ENCODE measurements around the gene PYCR2.
"Not testable (repeated sequence)": the region's sequence is repeated elsewhere in the genome, so short reads cannot be mapped to it uniquely, and the experiment has no call there.

Gene PYCR2

DNA sequence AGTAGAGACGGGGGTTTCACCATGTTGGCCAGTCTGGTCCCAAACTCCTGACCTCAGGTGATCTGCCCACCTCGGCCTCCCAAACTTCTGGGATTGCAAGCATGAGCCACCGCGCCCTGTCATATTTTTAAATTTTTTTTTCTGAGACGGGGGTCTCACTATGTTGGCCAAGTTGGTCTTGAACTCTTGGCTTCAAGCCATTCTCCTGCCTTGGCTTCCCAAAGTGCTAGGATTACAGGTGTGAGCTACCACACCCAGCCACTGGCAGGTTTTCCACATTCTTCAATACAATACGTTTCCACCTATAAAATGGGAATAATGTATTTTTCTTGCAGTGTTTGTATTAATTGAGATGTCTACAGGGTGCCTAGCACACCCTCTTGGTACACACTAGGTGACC lies 31.7 kb downstream of the PYCR2 start:
- no peak overlapping the region for H3K4me3 ChIP-seq (ENCODE audit: low read depth, low read length)
- DNase-seq (ENCODE audit: low read depth) = no peak
- no peak for TF ChIP-seq POLR2A (IDR thresholded peaks at IDR 0.05; ENCODE audit: extremely low read depth, insufficient read length)
- no peak for TF ChIP-seq MAX (IDR thresholded peaks at IDR 0.05; ENCODE audit: low read depth, low read length)
- TF ChIP-seq MYC (IDR thresholded peaks at IDR 0.05; ENCODE audit: low read depth, low read length) = no peak
- TF ChIP-seq, protein P1, sequence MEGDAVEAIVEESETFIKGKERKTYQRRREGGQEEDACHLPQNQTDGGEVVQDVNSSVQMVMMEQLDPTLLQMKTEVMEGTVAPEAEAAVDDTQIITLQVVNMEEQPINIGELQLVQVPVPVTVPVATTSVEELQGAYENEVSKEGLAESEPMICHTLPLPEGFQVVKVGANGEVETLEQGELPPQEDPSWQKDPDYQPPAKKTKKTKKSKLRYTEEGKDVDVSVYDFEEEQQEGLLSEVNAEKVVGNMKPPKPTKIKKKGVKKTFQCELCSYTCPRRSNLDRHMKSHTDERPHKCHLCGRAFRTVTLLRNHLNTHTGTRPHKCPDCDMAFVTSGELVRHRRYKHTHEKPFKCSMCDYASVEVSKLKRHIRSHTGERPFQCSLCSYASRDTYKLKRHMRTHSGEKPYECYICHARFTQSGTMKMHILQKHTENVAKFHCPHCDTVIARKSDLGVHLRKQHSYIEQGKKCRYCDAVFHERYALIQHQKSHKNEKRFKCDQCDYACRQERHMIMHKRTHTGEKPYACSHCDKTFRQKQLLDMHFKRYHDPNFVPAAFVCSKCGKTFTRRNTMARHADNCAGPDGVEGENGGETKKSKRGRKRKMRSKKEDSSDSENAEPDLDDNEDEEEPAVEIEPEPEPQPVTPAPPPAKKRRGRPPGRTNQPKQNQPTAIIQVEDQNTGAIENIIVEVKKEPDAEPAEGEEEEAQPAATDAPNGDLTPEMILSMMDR (IDR thresholded peaks at IDR 0.05; ENCODE audit: low read depth, low read length) = no peak

- DNase-seq (ENCODE audit: low read depth) = no peak
- H3K4me3 ChIP-seq (ENCODE audit: low read depth, low read length) = no peak overlapping the region
- TF ChIP-seq MAX (IDR thresholded peaks at IDR 0.05; ENCODE audit: low read depth, low read length) (no peak), POLR2A (IDR thresholded peaks at IDR 0.05; ENCODE audit: extremely low read depth, insufficient read length) (no peak), MYC (IDR thresholded peaks at IDR 0.05; ENCODE audit: low read depth, low read length) (no peak)
- TF ChIP-seq, protein P1 (IDR thresholded peaks at IDR 0.05; ENCODE audit: low read depth, low read length) = no peak
These were observed 32.6 kb downstream of the PYCR2 start for GRCh38 chr1:225891229-225891972.

DNA sequence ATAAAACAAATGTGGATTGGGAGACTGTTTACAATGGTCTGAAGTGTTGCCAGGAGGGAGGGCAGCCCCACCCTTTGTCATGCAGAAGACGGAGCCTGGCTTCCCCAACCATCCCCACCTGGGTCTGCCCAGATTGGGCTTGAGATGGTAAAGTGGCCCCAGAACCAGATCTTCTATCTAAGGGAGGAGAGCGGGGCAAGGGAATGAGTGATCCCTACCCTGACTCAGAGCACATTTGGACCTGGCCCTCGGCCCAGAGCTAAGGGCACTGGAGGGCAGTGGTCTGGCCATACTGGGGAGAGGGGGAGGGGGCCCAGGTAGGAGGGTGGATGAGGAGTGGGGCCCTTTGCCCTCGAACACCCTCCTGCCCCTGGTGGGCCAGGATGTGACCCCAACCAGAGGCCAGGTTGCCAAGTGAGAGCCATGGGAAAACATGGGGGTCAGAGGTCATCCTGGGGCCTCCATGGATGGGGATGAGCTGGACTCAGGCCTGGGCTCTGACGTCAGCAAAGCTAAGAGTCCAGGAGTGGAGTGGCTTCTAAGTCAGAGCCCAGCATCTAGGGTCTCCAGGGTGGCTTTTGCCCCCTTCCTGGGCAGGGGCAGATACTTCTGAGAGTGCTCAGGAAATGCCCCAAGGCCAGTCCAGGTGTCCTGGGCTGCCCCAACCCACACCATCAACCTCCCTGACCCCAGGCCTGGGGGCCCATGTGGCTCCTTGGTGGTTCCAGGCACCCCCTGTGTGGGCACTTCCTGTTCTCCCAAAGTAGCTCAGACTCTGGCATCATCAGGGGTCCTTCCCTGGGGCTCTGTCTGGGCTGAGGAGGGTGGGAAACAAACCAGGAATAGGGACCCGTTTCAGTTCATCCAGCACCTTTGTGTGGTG lies 33.5 kb downstream of the PYCR2 start:
- H3K4me3 ChIP-seq (ENCODE audit: low read depth, low read length) = no peak overlapping the region
- TF ChIP-seq MAX (IDR thresholded peaks at IDR 0.05; ENCODE audit: low read depth, low read length) = no peak
- TF ChIP-seq POLR2A (IDR thresholded peaks at IDR 0.05; ENCODE audit: extremely low read depth, insufficient read length) = no peak
- DNase-seq (ENCODE audit: low read depth) = no peak

- no peak for TF ChIP-seq MAX (IDR thresholded peaks at IDR 0.05; ENCODE audit: low read depth, low read length)
- DNase-seq (ENCODE audit: low read depth) = no peak
- no peak overlapping the region for H3K4me3 ChIP-seq (ENCODE audit: low read depth, low read length)
These were observed 34.3 kb downstream of the PYCR2 start for GRCh38 chr1:225889743-225890142.

- H3K4me3 ChIP-seq (ENCODE audit: low read depth, low read length) = no peak within 1 kb of the TSS
- DNase-seq (ENCODE audit: low read depth) = no peak
- no peak for TF ChIP-seq MYC (IDR thresholded peaks at IDR 0.05; ENCODE audit: low read depth, low read length)
- TF ChIP-seq MAX (IDR thresholded peaks at IDR 0.05; ENCODE audit: low read depth, low read length) = no peak
- TF ChIP-seq, protein P1 (IDR thresholded peaks at IDR 0.05; ENCODE audit: low read depth, low read length) = no peak
- no peak for TF ChIP-seq POLR2A (IDR thresholded peaks at IDR 0.05; ENCODE audit: extremely low read depth, insufficient read length)
These were observed 35.0 kb downstream of the PYCR2 start, which contains the start of gene LEFTY1 for GRCh38 chr1:225888898-225889601. LEFTY1 (minus strand) TSS chr1:225889146; CDS start chr1:225889066, 80 bp downstream.

DNA sequence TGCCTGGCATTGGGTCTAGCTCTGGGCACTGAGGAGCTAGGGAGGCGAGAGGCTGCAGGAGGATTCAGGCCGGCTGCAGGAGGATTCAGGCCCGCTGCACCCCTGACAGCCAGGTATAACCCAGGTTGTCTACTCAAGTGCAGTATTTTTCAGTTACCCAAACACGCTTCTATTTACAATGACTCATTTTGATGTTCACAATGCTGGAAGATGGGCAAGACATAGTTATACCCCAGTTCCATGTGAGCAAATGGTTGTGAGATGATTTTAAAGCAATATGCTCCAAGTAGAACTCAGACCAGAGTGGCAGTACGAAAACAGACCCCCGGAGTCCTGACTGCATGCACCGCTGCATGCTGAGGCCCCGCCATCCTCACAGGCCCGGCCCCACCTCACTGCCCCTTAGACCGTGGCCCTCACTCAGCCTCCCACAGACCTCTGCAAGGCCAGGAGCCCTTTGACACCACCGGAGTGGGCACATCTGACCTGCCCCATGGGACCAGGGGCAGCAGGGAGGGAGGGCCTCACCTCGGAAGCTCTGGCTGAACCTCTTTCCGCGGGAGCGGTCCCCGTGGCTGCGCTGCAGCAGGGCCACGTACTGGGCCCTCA lies 35.7 kb downstream of the PYCR2 start:
- no peak for DNase-seq (ENCODE audit: low read depth)
- H3K4me3 ChIP-seq (ENCODE audit: low read depth, low read length) = no peak overlapping the region
- TF ChIP-seq MYC (IDR thresholded peaks at IDR 0.05; ENCODE audit: low read depth, low read length) (no peak), MAX (IDR thresholded peaks at IDR 0.05; ENCODE audit: low read depth, low read length) (no peak), POLR2A (IDR thresholded peaks at IDR 0.05; ENCODE audit: extremely low read depth, insufficient read length) (no peak)
- TF ChIP-seq, protein P1 (IDR thresholded peaks at IDR 0.05; ENCODE audit: low read depth, low read length) = no peak

DNA sequence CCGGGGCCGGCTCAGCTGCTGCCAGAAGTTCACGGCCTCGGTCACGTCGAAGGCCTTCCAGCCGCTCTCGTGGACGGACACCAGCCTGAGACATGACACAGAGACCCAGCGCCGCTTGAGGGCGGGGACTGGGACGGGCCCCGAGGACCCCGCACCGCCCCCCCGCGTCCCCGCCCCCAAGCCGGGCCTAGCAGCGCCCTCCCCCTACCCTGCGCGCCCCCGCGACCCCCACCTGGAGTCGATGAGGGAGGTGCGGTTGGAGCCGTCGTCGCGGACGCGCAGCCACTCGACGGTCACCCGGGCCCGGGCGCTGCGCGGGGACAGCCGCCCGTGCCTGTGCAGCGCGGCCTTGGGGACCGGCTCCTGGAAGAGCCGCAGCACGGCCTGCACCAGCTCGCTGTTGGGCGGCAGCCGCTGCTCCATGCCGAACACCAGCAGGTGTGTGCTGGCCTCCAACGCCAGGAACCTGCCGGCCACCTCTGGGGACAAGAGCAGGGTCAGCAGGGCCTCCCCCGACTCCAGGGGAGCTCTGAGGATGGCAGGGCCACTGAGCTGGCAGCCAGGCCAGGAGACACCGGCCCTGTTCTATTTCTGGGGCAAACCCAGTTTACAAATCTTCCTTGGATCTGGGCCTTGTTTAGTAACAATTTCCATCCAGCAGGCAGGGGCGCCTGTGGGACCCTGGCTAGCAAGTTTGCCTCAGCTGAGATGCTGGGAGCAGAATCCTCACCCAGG lies 36.3 kb downstream of the PYCR2 start:
- not testable (repeated sequence) for DNase-seq (ENCODE audit: low read depth); H3K4me3 ChIP-seq (ENCODE audit: low read depth, low read length)

Data from NB4 (cell line).